GM18508 (cell line): ENCODE results near the gene C17orf50.

Experiments
- ATAC-seq: cut with Tn5 transposase; IDR thresholded peaks from one replicate; pipeline ENCODE4 v1.9.1; 2021; ENCODE audit warnings: moderate number of reproducible peaks; ENCODE audit not compliant: insufficient read depth, unreplicated experiment

C17orf50 gene

GRCh38 chr17:35775583-35775982 is 14.9 kb downstream of the C17orf50 start:
- no peak for ATAC-seq

- ATAC-seq = no peak
These were observed 18.0 kb downstream of the C17orf50 start for GRCh38 chr17:35778641-35779196.

- ATAC-seq = no peak
These were observed 20.3 kb downstream of the C17orf50 start for GRCh38 chr17:35780950-35781349.

GRCh38 chr17:35784895-35785294 is 24.2 kb downstream of the C17orf50 start:
- no peak for ATAC-seq

DNA sequence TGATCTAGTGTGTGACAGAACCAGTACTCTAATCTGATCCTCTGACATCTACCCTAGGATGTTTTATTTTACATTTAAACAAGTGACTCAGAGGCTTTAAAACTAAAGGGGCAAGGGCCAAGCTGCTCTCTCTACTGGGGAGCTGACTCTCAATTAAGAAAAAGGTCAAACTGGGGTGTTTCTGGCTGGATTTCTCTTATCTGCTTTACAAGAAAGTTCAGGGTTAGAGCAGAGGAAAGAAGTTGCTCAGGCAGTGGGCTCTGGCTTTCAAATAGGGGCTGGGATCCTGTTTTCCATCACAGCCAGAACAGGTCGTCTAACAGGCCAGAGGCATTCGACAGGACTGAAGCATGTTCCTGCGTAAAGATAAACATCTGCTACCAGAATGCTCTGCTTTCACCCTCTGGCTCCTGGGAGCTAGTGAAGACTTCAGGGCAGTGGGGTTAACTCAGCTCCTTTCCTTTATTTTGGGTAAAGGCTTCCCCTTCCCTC is 26.3 kb downstream of the C17orf50 start:
- no peak for ATAC-seq

DNA sequence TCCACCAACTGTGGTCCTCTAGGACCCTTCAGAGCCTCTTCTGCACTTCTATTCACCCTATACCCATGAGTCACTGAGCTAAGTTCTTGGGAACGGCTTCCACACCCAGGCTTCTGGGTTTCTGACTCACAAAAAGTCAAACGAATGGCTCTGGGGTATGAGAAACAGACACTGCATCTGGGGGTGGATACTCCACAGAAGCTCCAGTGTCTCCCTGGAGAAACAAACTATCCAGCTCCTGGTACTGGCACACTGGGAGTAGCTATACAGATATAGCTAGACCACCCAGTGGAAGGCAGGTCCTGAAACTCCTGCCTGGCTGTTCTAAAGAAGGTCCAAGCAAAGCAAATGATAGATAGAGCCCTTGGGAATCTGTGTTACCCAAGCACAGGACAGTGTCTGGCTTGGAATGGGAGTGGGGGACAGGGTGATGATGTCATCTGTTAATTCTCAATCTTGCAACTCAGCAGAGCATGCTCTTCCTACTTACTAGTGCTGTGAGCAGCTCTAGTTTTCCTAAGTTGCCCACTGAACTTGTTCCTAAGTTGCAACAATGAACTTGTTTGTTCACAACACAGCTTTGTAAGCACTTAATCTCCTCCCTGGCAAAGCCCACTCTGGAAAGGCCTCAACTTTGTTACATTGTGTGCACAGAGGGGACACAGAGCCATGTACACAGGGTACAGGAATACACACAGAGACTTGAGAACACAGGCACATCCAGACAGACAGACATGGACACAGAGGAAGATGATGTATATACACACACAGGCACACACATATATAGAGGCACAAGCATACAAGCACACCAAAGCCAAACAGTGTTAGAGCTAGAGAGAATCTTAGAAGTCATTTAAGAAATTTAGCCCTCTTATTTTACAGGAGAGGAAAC is 28.0 kb downstream of the C17orf50 start:
- no peak for ATAC-seq

GRCh38 chr17:35790841-35791240 is 30.2 kb downstream of the C17orf50 start:
- ATAC-seq = no peak

GRCh38 chr17:35791681-35792350 is 31.1 kb downstream of the C17orf50 start:
- ATAC-seq = no peak

DNA sequence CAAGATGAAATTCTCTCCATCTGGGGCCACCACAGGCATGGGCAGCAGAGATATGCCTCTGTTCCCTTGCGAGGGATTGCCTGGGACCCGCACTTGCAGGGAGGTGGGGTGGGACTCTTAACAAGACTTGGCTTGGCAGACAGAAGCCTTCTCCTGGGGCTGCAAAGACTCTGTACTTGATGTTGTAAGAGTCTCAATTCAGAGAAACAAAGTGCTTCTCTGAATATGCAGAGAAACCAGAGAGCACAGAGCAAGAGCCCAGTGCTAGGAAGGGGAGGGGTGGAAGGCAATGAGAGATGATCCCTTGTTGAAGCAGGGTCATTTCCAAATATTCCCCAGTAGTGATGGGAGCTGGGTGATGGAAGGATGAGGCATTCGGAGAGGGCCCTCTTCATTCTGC is 32.6 kb downstream of the C17orf50 start:
- no peak for ATAC-seq

GRCh38 chr17:35795007-35795870 is 34.6 kb downstream of the C17orf50 start, which contains the start of gene MMP28:
TSS of gene MMP28 (minus strand) at chr17:35795641. CDS start at chr17:35795377, 264 bp downstream.
- no peak for ATAC-seq

DNA sequence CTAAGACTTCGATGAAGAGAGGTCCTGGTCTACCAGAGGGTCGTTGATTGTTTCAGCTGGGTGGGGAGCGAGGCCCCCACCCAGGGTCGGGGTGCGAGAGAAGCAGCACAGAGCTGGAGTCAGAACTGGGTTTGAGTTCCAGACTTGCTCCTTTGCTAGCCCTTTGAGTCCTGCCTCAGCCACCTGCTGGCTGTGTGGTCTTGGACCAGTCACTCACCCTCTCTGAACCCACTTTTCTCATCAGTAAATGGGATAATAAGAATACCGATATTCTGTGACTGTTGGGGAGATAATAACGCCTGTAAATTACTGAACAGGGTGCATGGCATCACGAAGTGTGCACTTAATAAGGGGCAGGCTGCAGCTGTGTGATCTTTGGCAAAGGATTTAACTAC is 35.2 kb downstream of the C17orf50 start:
- ATAC-seq = no peak

- no peak for ATAC-seq
These were observed 36.3 kb downstream of the C17orf50 start for GRCh38 chr17:35796942-35797341.

GRCh38 chr17:35797370-35797769 is 36.7 kb downstream of the C17orf50 start:
- ATAC-seq = no peak

- ATAC-seq = no peak
These were observed 37.2 kb downstream of the C17orf50 start for GRCh38 chr17:35797918-35798317.

GRCh38 chr17:35799942-35800341 is 39.3 kb downstream of the C17orf50 start:
- ATAC-seq = no peak

- ATAC-seq = no peak
These were observed 41.0 kb downstream of the C17orf50 start for GRCh38 chr17:35801583-35802224.

- ATAC-seq = no peak
These were observed 44.0 kb downstream of the C17orf50 start for GRCh38 chr17:35804658-35805192.

DNA sequence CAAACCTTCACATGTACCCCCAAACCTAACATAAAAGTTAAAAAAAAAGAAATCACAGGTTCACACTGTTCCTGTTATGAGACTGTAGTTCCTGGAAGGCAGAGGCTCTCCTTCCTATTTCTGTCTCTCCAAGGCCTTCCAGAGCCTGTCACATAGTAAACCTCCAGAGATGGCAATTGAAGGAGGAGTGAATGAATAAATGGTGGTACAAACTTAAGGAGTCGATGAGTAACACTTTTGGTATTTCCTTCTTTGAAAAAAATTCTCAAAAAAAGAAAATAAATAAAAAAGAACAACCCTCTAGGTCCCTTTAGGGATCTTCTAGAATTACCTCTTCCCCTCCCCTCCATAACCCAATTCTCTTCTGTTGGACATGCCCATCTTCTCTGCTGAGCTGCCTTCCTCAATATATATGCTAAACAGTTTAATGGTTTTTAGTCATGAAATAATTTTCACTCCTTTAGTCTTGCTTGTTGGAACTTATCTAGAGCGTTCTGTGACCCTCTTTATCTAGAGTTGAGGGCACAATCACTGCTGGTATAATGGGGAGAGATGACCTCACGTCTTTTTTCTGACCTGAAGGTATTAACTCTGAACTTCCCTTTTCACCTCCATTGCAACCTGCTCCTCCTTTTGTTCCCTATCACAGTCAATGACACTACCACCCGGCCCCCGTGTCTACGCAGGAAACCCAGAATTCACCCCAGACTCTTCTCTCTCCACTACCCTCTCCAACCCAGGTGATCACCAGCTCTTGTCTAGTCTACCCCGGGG is 46.9 kb downstream of the C17orf50 start:
- ATAC-seq = no peak
